Osteoblast (primary cell): ENCODE data around the gene ALAS1. TPM values are rescaled to one million over a fixed set of nuclear protein-coding genes. Genes with fewer than 3 reads are reported as not detected.

Source experiments
- DNase-seq: peaks from one replicate; pipeline ENCODE4 v3.0.0; 2011; ENCODE audit warnings: low spot score, mixed read lengths; ENCODE audit not compliant: insufficient read length; ENCODE audit errors: missing footprints
- H2AFZ ChIP-seq: 2 replicates; pipeline ENCODE4 v1.6.0; 2011; ENCODE audit warnings: mild to moderate bottlenecking, low read length
- H3K27ac ChIP-seq: 2 replicates; pipeline ENCODE4 v1.5.1; 2011; ENCODE audit warnings: mild to moderate bottlenecking, low read depth, low read length, moderate library complexity
- H3K27me3 ChIP-seq: 2 replicates; pipeline ENCODE4 v1.6.0; 2012; ENCODE audit warnings: mild to moderate bottlenecking, control low read depth, inconsistent platforms, low read length, moderate library complexity; ENCODE audit not compliant: insufficient read depth
- H3K36me3 ChIP-seq: 2 replicates; pipeline ENCODE4 v1.5.1; 2011; ENCODE audit warnings: mild to moderate bottlenecking, low read length, control low read depth, moderate library complexity; ENCODE audit not compliant: insufficient read depth
- H3K4me1 ChIP-seq: 2 replicates; pipeline ENCODE4 v1.5.1; 2011; ENCODE audit warnings: mild to moderate bottlenecking, low read length, control low read depth, moderate library complexity; ENCODE audit not compliant: insufficient read depth
- H3K4me2 ChIP-seq: 2 replicates; pipeline ENCODE4 v1.6.0; 2011; ENCODE audit warnings: mild to moderate bottlenecking, low read length; ENCODE audit not compliant: insufficient read depth
- H3K4me3 ChIP-seq: fragments of 200-600 bp; sonication (generic); 3 replicates; pipeline ENCODE4 v1.5.1; 2012; ENCODE audit warnings: mild to moderate bottlenecking, low read length, inconsistent platforms; ENCODE audit not compliant: insufficient read depth
- H3K79me2 ChIP-seq: 2 replicates; pipeline ENCODE4 v1.6.0; 2012; ENCODE audit warnings: mild to moderate bottlenecking, low read length, control low read depth, inconsistent platforms; ENCODE audit not compliant: insufficient read depth
- H3K9me3 ChIP-seq: 2 replicates; pipeline ENCODE4 v1.5.1; 2011; ENCODE audit warnings: low read depth, low read length, control low read depth
- H4K20me1 ChIP-seq: 2 replicates; pipeline ENCODE4 v1.6.0; 2012; ENCODE audit warnings: mild to moderate bottlenecking, low read length, control low read depth; ENCODE audit not compliant: insufficient read depth
- CTCF ChIP-seq: IDR thresholded peaks from 2 replicates; pipeline ENCODE4 v1.5.1; 2011; ENCODE audit warnings: mild to moderate bottlenecking, low read depth, low read length, moderate library complexity; ENCODE audit errors: extremely low read depth
- total RNA-seq: library from RNA; depleted of rRNA; stranded (reverse); fragments of >200 nt; gene quantifications from 2 replicates; pipeline ENCODE4 v1.2.3, GENCODE V29; 2012

Gene ALAS1
- total RNA-seq, 1 donor: 39.1 TPM

- no peak overlapping the region for H3K4me3 ChIP-seq
- no peak overlapping the region for H2AFZ ChIP-seq
- no peak overlapping the region for H3K27ac ChIP-seq
- H3K4me2 ChIP-seq: no peak overlapping the region
- H3K9me3 ChIP-seq: no peaks in the 10 kb centered on the region
- DNase-seq: no peak
- H3K36me3 ChIP-seq: peaks cover 93% of the 10 kb centered on the region
- H3K79me2 ChIP-seq: no peaks in the 10 kb centered on the region
- no peak for TF ChIP-seq CTCF
- peaks cover 3% of the 10 kb centered on the region for H4K20me1 ChIP-seq
- H3K27me3 ChIP-seq: no peaks in the 10 kb centered on the region
- H3K4me1 ChIP-seq: peaks cover 4% of the 10 kb centered on the region
Observed at GRCh38 chr3:52208556-52208955, 10.6 kb downstream of the ALAS1 start.

GRCh38 chr3:52210037-52210436, 12.1 kb downstream of the ALAS1 start:
- peaks cover 93% of the 10 kb centered on the region for H3K36me3 ChIP-seq
- H4K20me1 ChIP-seq: peaks cover 5% of the 10 kb centered on the region
- TF ChIP-seq CTCF: no peak
- H3K27ac ChIP-seq: no peak overlapping the region
- no peak overlapping the region for H3K4me3 ChIP-seq
- DNase-seq: no peak
- no peaks in the 10 kb centered on the region for H3K9me3 ChIP-seq
- no peak overlapping the region for H2AFZ ChIP-seq
- no peaks in the 10 kb centered on the region for H3K27me3 ChIP-seq
- H3K4me1 ChIP-seq: peaks cover 4% of the 10 kb centered on the region
- H3K4me2 ChIP-seq: no peak overlapping the region
- no peaks in the 10 kb centered on the region for H3K79me2 ChIP-seq

GRCh38 chr3:52210550-52211046, 12.6 kb downstream of the ALAS1 start:
- H3K4me3 ChIP-seq: no peak overlapping the region
- TF ChIP-seq CTCF: no peak
- H3K9me3 ChIP-seq: no peaks in the 10 kb centered on the region
- no peaks in the 10 kb centered on the region for H3K27me3 ChIP-seq
- no peak overlapping the region for H3K27ac ChIP-seq
- H3K79me2 ChIP-seq: no peaks in the 10 kb centered on the region
- H3K36me3 ChIP-seq: peaks cover 93% of the 10 kb centered on the region
- H3K4me2 ChIP-seq: no peak overlapping the region
- no peak overlapping the region for H2AFZ ChIP-seq
- H4K20me1 ChIP-seq: peaks cover 6% of the 10 kb centered on the region
- DNase-seq: no peak
- peaks cover under 1% of the 10 kb centered on the region for H3K4me1 ChIP-seq

- Histone ChIP-seq H4K20me1 (peaks cover 6% of the 10 kb centered on the region), H3K79me2 (no peaks in the 10 kb centered on the region), H3K9me3 (no peaks in the 10 kb centered on the region), H2AFZ (no peak overlapping the region), H3K4me2 (no peak overlapping the region), H3K27me3 (no peaks in the 10 kb centered on the region), H3K4me1 (no peaks in the 10 kb centered on the region), H3K27ac (no peak overlapping the region), H3K36me3 (peaks cover 85% of the 10 kb centered on the region), H3K4me3 (no peak overlapping the region)
- peak; percentile 57 for DNase-seq
- no peak for TF ChIP-seq CTCF
Observed at GRCh38 chr3:52211268-52211891, 13.4 kb downstream of the ALAS1 start.
